Activated naive CD8-positive, alpha-beta T cell (primary cell): Measurements from ENCODE around the gene NDEL1.
A peak's percentile ranks its signal among the peaks of the same experiment; 100 is the strongest.

Experiments used
- H3K27ac Mint-ChIP-seq: one replicate; pipeline ENCODE4 v1.8.0; 2021; ENCODE audit warnings: mixed read lengths
- H3K27me3 Mint-ChIP-seq: one replicate; pipeline ENCODE4 v1.8.0; 2021; ENCODE audit warnings: mixed read lengths
- H3K36me3 Mint-ChIP-seq: one replicate; pipeline ENCODE4 v1.8.0; 2021; ENCODE audit warnings: mixed read lengths
- H3K4me1 Mint-ChIP-seq: one replicate; pipeline ENCODE4 v1.8.0; 2021; ENCODE audit warnings: low read depth, mixed read lengths
- H3K4me3 Mint-ChIP-seq: one replicate; pipeline ENCODE4 v1.8.0; 2021; ENCODE audit warnings: mild to moderate bottlenecking, mixed read lengths
- H3K9me3 Mint-ChIP-seq: one replicate; pipeline ENCODE4 v1.8.0; 2021; ENCODE audit warnings: low read depth, mixed read lengths

Gene NDEL1

DNA sequence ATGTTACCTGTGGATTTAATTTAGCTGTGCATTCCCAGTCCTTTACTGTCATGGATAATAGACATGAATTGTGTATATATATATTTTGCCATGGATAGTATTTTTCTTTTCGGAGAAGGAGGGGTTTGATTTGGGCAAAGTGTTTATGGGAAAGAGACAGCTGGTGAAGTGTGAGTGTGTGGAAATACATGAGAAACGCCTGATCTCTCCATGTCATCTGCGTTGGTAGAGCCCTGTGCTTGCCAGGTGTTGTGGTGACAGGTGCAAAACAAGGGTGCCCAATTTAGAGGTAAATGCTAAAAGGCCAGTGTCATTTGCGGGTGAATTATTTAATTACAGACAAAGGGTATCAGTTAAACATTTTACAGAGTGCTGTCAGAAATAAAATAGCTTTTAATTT lies 23.4 kb downstream of the NDEL1 start:
- Mint-ChIP-seq H3K36me3 (peaks cover 12% of the 10 kb centered on the region), H3K4me3 (no peak overlapping the region), H3K27me3 (no peaks in the 10 kb centered on the region), H3K9me3 (no peaks in the 10 kb centered on the region), H3K4me1 (peaks cover 19% of the 10 kb centered on the region), H3K27ac (no peak overlapping the region)

DNA sequence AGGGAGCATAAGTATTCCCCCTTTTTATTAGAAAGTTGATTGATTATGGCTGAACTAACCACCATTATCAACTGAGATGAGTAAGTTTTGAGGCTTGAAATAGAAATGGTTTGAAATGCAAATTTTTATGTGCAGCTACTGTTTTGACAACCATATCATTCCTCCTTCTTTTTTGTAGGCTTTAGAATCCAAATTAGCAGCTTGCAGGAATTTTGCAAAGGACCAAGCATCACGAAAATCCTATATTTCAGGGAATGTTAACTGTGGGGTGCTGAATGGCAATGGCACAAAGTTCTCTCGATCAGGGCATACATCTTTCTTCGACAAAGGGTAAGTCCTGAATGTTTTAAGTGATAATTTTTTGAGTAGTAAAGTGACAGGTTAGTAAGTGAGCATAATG lies 24.1 kb downstream of the NDEL1 start:
- Mint-ChIP-seq H3K4me1 (peaks cover 21% of the 10 kb centered on the region), H3K9me3 (no peaks in the 10 kb centered on the region), H3K36me3 (peaks cover 12% of the 10 kb centered on the region), H3K27me3 (no peaks in the 10 kb centered on the region), H3K27ac (no peak overlapping the region), H3K4me3 (no peak overlapping the region)

DNA sequence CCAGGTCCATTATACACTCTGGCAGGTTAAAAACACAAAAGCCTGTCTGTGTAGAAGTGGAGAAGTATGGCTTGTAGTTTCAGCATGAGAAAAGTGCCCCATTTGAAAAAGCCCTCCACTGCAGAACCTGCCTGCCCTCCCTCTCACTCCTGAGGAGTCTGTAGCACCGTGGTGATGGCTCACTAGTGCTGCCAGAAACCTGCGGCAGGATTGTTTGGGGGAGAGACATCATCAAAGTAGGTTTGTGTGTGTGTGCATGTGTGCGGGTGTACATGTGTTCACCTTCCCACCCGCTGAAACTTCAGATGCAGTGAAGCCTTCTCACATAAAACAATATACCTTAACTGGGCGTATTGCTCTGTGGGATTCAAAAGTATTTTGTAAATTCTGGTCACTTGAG lies 26.9 kb downstream of the NDEL1 start:
- Mint-ChIP-seq H3K4me3 (no peak overlapping the region), H3K27me3 (no peaks in the 10 kb centered on the region), H3K9me3 (no peaks in the 10 kb centered on the region), H3K4me1 (peaks cover 18% of the 10 kb centered on the region), H3K27ac (no peak overlapping the region), H3K36me3 (peaks cover 2% of the 10 kb centered on the region)

DNA sequence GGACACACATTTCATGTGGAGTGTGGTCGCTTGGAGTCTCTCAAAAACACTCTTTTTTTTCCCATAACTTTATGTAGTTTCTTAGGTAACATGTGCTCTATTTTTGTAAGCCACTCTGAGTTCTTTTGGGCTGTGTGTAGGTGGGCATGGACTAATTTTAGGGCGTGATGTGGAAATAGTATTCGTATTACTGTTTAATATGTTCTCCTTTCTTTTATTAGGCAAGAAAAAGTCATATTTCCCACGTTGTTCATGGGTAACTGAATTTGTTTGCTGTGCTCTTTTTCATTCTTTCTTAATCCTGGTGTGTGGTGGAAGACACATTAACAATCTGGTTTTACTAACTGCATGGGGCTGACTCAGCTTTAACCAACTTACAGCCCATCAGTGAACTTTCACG lies 27.4 kb downstream of the NDEL1 start:
- Mint-ChIP-seq H3K9me3 (no peaks in the 10 kb centered on the region), H3K27ac (peak overlapping the region; percentile 50), H3K36me3 (peaks cover 2% of the 10 kb centered on the region), H3K4me1 (peaks cover 15% of the 10 kb centered on the region), H3K27me3 (no peaks in the 10 kb centered on the region), H3K4me3 (no peak overlapping the region)

DNA sequence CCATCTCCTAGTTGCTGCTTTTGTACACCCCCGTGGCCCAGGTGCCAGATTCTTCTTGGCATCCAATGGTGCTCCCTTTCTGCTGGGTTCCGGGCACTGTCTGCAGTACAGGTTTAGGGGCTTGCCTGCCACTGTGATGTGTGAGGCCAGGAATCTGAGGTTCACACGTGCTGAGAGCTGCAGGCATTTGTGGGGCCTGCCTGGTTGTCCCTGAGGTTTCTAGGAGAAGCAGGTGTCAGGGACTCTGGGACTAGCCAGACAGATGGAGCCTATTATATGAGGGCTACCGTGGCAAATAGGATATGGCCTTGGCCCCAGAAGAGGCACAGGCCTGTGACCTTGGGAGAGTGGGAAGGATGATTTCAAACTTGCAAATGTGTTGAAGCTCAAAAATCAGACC lies 29.3 kb downstream of the NDEL1 start:
- Mint-ChIP-seq H3K36me3 (no peaks in the 10 kb centered on the region), H3K27ac (peak overlapping the region; percentile 6), H3K4me1 (peaks cover 13% of the 10 kb centered on the region), H3K9me3 (no peaks in the 10 kb centered on the region), H3K4me3 (no peak overlapping the region), H3K27me3 (no peaks in the 10 kb centered on the region)

DNA sequence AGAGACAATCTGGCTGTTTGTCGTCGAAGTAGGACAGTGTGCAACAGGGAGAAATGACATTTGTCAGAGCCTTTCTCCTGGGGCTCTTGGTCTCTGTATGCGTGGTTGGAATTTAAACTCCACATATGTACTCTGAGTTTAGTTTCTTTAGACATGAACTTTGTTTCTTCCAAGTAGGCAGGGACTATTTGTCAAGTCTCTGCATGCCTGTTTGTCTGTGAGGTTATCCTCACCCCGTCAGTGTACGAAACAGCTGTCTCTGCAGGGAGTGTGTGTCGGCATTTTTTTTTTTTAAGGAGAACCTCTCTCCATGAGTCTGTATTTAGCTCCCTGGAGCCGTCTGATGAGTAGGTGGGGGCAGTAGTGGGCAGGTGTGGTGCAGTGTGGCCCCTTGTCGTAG lies 29.7 kb downstream of the NDEL1 start:
- Mint-ChIP-seq H3K27me3 (no peaks in the 10 kb centered on the region), H3K36me3 (no peaks in the 10 kb centered on the region), H3K9me3 (no peaks in the 10 kb centered on the region), H3K4me3 (no peak overlapping the region), H3K27ac (no peak overlapping the region), H3K4me1 (peaks cover 13% of the 10 kb centered on the region)

DNA sequence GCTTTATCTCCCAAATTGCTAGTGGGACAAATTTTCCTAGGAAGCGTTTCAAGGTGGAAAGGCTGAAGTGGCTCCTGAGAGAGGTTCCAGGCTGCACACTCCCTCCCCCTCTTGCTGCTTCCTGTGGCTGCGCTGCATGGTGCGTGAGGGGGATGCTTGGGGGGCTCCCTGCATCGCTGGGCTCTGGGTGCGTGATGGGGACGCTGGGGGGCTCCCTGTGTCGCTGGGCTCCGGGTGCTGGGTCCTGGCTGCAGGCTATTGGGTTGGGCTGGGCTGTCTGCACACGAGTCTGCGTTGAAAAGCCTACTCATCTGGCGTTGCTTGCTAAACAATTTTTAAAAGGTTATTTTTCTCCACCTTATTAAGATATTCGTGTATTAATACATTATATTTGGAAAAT lies 30.1 kb downstream of the NDEL1 start:
- peaks cover 13% of the 10 kb centered on the region for H3K4me1 Mint-ChIP-seq
- no peaks in the 10 kb centered on the region for H3K36me3 Mint-ChIP-seq
- H3K4me3 Mint-ChIP-seq: no peak overlapping the region
- no peak overlapping the region for H3K27ac Mint-ChIP-seq
- H3K27me3 Mint-ChIP-seq: no peaks in the 10 kb centered on the region
- H3K9me3 Mint-ChIP-seq: no peaks in the 10 kb centered on the region

DNA sequence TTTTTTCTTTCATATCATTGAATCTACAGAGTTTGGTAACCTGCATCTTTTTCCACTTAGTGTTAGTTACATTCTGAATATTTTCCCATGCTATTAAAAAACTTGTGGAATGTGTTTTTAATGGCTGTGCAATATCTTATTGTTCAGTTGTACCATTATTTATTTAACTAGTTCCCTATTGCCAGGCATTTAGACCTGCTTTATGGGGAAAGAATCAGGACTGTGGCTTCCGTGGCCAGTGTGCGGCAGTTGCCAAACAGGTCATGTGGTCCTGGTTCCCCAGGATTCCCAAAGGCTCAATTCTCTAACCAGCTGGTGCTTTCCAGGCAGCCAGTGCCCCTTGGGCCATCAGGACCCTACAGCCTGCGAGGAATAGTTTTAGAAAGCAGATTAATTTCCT lies 30.8 kb downstream of the NDEL1 start:
- no peaks in the 10 kb centered on the region for H3K9me3 Mint-ChIP-seq
- peaks cover 13% of the 10 kb centered on the region for H3K4me1 Mint-ChIP-seq
- H3K27ac Mint-ChIP-seq: no peak overlapping the region
- no peaks in the 10 kb centered on the region for H3K36me3 Mint-ChIP-seq
- no peak overlapping the region for H3K4me3 Mint-ChIP-seq
- H3K27me3 Mint-ChIP-seq: no peaks in the 10 kb centered on the region

DNA sequence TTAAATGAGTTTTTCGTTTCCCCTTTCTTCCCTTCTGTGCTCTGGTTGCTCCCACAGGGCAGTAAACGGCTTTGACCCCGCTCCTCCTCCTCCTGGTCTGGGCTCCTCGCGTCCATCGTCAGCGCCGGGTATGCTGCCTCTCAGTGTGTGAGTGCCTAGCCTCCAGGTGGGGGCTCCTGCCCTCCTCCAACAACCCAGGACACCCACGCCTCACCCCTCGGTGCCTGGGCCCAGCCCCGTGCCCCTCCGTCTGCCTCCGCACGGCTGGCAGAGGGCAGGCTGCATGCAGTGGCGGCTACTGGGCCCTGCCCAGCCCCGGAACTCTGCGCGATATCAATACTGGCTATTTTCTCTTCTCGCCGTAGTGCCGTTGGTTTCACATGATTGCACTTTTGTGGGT lies 31.2 kb downstream of the NDEL1 start:
- Mint-ChIP-seq H3K4me1 (peaks cover 10% of the 10 kb centered on the region), H3K9me3 (no peaks in the 10 kb centered on the region), H3K36me3 (no peaks in the 10 kb centered on the region), H3K27me3 (no peaks in the 10 kb centered on the region), H3K27ac (no peak overlapping the region), H3K4me3 (no peak overlapping the region)

DNA sequence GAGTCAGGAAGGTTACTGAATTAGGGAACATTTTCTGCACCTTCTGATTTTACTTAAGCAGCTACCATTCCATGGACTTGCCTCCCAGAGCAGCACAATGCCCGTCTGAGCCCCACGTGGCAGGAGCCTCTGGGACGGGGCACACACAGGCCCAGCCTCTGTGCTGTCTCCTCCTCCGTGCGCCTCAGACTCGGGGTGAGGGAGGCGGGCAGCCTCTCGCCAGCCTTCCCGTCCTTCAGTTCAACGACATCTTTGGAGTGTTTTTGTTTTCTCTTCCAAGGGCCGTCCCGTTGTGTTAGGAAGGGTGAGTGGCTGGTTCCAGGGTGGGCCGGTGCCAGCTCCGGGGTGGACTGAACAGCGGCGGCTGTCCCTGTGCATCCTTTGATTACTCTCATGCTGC lies 31.8 kb downstream of the NDEL1 start:
- Mint-ChIP-seq H3K27me3 (no peaks in the 10 kb centered on the region), H3K36me3 (no peaks in the 10 kb centered on the region), H3K27ac (no peak overlapping the region), H3K4me1 (peaks cover 10% of the 10 kb centered on the region), H3K9me3 (no peaks in the 10 kb centered on the region), H3K4me3 (no peak overlapping the region)

DNA sequence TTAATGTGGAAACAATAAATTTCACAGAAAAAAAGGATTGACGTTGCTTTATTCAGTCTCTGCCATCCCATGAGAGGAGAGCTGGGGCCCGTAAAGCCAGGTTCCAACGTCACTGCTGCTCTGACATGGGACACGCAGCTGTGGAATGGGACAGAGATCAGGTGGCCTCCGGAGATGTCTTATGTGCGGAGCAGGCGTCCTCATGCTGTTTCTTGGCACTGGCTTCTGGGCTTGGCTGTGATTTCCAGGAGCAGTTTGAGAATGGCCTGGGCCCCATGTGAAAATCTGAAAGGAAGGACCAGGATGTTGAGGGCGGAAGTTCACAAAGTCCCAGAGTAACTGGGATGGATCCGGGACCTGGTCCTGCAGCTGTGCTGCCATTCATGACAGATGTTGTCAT lies 32.4 kb downstream of the NDEL1 start:
- Mint-ChIP-seq H3K4me3 (no peak overlapping the region), H3K4me1 (peaks cover 7% of the 10 kb centered on the region), H3K9me3 (no peaks in the 10 kb centered on the region), H3K27ac (no peak overlapping the region), H3K36me3 (no peaks in the 10 kb centered on the region), H3K27me3 (no peaks in the 10 kb centered on the region)

DNA sequence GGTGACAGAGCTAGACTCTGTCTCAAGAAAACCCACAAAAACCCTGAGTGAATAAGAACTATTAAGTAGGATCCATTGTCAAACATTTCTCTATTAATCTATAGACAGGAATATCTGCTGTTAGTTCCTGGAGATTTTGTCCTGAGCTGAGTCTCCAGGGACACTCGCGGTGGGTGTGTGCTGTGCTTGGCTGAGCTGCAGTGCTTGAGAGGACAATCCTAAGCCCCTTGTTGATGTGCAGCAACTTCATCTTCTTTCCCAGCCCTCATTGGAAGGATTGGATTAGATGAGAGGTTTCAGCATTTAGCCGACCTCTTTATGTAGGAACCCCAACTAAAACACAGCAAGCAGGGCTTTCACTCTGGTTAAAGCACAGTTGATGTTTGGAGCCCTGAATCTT lies 33.3 kb downstream of the NDEL1 start:
- Mint-ChIP-seq H3K4me3 (no peak overlapping the region), H3K4me1 (peaks cover 4% of the 10 kb centered on the region), H3K9me3 (no peaks in the 10 kb centered on the region), H3K27ac (no peak overlapping the region), H3K36me3 (no peaks in the 10 kb centered on the region), H3K27me3 (no peaks in the 10 kb centered on the region)

DNA sequence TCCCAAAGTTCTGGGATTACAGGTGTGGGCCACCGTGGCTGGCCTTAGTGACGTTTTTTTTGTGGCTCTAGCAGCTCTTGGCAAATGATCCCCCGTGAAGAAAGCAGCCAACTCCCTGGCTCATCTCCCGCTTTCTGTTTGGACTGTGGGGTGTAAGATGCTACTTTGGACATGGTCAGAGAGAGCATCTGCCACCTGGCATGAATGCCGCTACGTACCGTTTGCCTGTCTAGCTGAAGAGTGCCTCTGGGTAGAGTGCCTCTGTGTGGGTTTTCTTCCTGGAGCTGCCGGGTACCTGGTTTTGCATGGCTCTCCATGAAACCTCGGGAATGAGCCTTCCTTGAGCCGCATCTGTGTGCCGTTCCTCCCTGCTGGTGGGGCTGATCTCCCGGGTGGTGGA lies 34.3 kb downstream of the NDEL1 start:
- no peaks in the 10 kb centered on the region for H3K9me3 Mint-ChIP-seq
- no peaks in the 10 kb centered on the region for H3K27me3 Mint-ChIP-seq
- no peak overlapping the region for H3K27ac Mint-ChIP-seq
- peaks cover 2% of the 10 kb centered on the region for H3K4me1 Mint-ChIP-seq
- no peak overlapping the region for H3K4me3 Mint-ChIP-seq
- no peaks in the 10 kb centered on the region for H3K36me3 Mint-ChIP-seq

DNA sequence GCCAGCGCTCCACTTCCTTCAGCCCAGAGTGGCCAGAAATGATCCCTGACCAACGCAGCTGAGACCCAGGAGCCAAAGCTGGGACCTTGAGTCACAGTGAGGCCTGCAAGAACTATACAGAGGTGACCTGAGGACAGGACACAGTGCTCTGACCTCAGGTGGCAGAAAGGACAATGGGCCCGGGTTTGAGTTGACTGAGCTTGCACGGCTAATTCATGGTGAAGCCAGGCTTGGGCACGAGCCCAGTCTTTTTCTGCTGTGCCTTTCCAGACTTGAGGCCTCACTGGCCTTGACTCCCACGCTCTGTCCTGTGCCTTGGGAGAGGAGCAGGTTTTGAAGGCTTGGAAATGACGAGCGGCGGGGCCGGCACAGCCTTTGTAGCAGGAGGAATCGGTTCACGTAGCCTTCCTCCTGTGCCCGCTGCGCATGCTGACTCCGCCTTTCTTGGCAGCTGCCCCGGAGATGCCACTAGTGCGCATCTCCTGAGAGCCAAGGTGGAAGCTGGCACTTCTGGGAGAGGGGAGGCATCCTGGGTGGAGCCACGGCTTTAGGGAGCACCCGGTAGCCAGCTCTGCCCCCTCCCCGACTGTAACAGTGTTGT lies 34.9 kb downstream of the NDEL1 start:
- H3K9me3 Mint-ChIP-seq: no peaks in the 10 kb centered on the region
- H3K4me3 Mint-ChIP-seq: no peak overlapping the region
- H3K27ac Mint-ChIP-seq: no peak overlapping the region
- H3K36me3 Mint-ChIP-seq: no peaks in the 10 kb centered on the region
- H3K4me1 Mint-ChIP-seq: no peaks in the 10 kb centered on the region
- H3K27me3 Mint-ChIP-seq: no peaks in the 10 kb centered on the region

DNA sequence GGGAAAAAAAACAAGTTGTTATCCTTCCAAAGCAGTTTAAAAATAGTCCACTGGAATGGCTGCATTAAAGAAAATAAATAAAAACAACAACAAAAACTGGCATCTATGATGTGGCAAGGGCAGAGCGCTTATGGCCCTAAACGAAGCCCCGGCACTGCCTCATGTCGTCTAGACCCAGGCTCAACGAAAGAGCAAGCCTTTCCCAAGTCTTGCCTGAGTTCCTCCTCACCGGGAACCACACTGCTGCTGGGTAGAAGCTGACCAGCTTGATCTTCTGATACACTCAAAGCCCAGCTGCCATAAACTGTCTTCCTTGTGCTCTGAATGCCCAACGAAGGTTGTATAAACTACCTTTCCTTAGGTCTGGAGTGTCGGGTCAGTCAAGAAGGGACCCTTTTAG lies 37.0 kb downstream of the NDEL1 start:
- Mint-ChIP-seq H3K4me3 (no peak overlapping the region), H3K36me3 (no peaks in the 10 kb centered on the region), H3K27ac (no peak overlapping the region), H3K4me1 (no peaks in the 10 kb centered on the region), H3K9me3 (no peaks in the 10 kb centered on the region), H3K27me3 (no peaks in the 10 kb centered on the region)

DNA sequence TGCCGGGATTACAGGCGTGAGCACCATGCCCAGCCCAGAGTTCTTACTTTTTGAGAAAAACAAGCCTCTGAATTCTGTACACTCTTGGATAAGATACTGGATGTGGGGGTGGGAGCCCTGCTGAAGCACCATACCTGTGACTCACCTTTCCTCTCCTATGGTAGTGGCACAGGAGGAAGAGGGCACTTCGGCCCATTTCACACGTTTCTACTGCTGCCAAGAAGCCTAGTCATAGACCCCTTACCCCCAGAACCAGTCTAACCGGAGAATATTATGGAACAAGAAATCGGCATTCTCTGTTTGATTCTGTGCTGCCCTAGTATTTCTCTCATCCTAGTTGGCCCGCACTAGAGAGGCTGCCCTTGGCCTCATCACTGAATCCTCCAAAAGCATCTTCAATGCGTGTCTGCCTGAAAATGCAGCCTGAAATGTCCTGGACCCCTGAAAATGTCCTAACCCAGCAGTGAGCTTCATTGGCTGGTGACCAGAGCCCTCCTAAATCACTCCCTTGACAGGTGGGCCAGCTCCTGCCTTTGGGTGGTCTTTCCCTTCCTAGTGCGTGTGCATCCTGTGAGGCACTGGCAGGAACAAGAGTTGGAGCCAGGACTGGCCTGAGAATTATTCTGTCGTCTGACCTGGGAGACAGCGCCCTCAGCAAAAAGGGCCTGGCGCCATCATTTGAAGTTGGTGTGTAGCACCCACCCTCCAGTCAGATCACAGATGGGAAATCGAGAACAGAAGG lies 37.9 kb downstream of the NDEL1 start:
- H3K9me3 Mint-ChIP-seq: no peaks in the 10 kb centered on the region
- H3K36me3 Mint-ChIP-seq: no peaks in the 10 kb centered on the region
- H3K27ac Mint-ChIP-seq: no peak overlapping the region

More for the DNA sequence above, 37.9 kb downstream of the NDEL1 start:
- Mint-ChIP-seq H3K27me3 (no peaks in the 10 kb centered on the region), H3K4me3 (no peak overlapping the region), H3K4me1 (no peaks in the 10 kb centered on the region)
